Cardiac fibroblast (primary cell): ENCODE data around the gene GPN1.

ENCODE experiments used
- DNase-seq, 2 donors: peaks; one replicate each; pipeline versions ENCODE4 v3.0.0 to v3.0.0-alpha.2; 2010; ENCODE audit warnings: low read depth in 2 of 2
- H3K4me3 ChIP-seq, 2 donors: replicated peaks in 1 of 2; 1 replicate in 1 of 2; 2 replicates in 1 of 2; pipeline ENCODE4 v1.5.1; 2011; ENCODE audit warnings: low read depth in 2 of 2, low read length in 2 of 2, mild to moderate bottlenecking in 2 of 2, moderate library complexity in 1 of 2
- CTCF ChIP-seq: IDR thresholded peaks from one replicate; pipeline ENCODE4 v1.5.1; 2011; ENCODE audit warnings: low read depth, mild to moderate bottlenecking, low read length, inconsistent platforms

GPN1 gene

GRCh38 chr2:27634291-27634690 lies 5.4 kb downstream of the GPN1 start:
- no peak for DNase-seq
- no peak overlapping the region for H3K4me3 ChIP-seq
- no peak for TF ChIP-seq CTCF

DNA sequence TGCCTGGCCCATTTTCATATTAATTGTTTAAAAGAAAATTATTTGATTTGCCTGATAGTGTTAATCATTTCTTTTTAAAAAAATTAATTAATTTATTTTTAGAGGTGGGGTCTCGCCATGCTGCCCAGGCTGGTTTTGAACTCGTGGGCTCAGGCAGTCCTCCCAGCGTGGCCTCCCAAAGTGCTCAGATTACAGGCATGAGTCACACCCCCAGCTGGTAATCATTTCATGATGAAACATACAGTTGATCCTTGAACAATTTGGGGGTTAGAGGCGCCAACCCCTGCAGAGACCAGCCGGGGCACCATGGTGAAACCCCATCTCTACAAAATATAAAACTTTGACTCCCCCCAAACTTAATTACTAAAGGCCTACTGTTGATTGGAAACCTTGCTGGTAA lies 7.9 kb downstream of the GPN1 start:
- TF ChIP-seq CTCF: no peak
- no peak overlapping the region for H3K4me3 ChIP-seq
- DNase-seq: peak in 1 of 2 donors; percentile 28

DNA sequence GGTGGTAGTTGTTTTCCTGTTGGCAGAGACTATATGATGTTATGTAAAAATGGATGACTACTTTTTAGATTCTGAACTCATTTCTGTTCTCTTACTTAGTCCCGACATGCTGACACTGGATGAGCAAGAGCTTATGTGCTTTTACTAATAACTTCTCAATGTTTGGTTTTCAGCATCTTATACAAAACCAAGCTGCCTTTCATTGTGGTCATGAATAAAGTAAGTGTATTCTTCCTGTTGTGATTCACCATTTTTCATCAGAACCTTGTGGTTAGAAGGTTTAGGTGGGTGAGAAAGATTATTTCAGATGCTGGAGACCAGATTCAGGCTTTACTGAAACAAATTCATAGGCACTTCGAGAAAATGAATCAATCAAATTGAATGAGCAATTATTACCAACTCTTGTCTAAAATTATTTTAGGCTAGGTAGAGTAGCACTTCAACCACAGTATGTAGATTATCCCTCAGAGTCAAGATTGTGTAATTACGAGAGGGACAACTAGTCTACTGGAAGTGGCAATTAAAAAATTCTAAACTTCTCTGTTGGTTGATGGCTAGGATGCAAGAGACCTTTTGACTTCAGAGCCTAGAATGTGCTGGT lies 9.3 kb downstream of the GPN1 start:
- H3K4me3 ChIP-seq: no peak overlapping the region
- TF ChIP-seq CTCF: no peak
- peak in 1 of 2 donors; percentile 89 for DNase-seq

GRCh38 chr2:27638709-27639108 lies 9.9 kb downstream of the GPN1 start:
- no peak for TF ChIP-seq CTCF
- DNase-seq: peak in 1 of 2 donors; percentile 70
- no peak overlapping the region for H3K4me3 ChIP-seq

GRCh38 chr2:27640722-27641245 lies 11.9 kb downstream of the GPN1 start:
- no peak overlapping the region for H3K4me3 ChIP-seq
- DNase-seq: no peak
- TF ChIP-seq CTCF: no peak

DNA sequence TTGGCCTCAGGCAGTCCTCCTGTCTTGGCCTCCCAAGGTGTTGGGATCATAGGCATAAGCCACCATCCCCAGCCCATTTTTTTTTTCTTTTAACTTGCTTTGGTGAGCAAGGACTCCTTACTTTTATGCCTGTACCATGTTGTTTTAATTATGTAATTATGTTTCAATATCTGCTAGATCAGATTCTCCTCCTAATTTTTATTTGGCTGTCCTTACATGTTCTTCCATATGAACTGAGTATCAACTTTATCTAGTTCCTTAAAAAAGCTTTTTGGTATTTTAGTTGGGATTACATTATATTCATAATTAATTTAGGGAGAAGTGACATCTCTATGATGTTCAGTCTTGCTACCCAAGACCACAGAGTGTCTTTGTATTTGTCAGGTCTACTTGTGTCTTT lies 16.3 kb downstream of the GPN1 start:
- TF ChIP-seq CTCF: no peak
- DNase-seq: no peak
- no peak overlapping the region for H3K4me3 ChIP-seq

DNA sequence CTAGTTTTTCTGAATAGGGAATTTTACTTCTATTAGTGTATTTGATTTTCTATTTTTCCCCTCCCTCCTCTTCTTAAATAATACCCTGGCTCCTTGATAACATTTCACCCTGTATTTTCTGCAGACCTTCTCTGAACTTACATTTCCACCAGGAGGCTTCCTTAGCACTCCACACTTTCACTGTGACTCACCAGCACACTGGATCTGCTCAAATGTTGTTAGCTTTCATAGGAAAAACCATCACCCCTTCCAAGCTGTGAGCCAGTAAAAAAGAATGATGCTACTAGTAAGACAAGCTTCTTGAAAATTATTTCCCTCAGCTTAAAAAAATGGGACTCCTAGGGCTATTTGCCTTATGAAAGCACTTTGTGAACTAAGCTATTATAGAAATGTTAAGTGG lies 18.4 kb downstream of the GPN1 start:
- H3K4me3 ChIP-seq: no peak overlapping the region
- TF ChIP-seq CTCF: no peak
- DNase-seq: no peak
